HG03342 (cell line): ENCODE results near the gene CDC42BPA.
"Not testable (repeated sequence)": the region's sequence is repeated elsewhere in the genome, so short reads cannot be mapped to it uniquely, and the experiment has no call there.

Experiments used
- ATAC-seq: cut with Tn5 transposase; IDR thresholded peaks from one replicate; pipeline ENCODE4 v1.9.1; 2021; ENCODE audit warnings: mild to moderate bottlenecking, moderate library complexity; ENCODE audit not compliant: unreplicated experiment

The CDC42BPA gene

DNA sequence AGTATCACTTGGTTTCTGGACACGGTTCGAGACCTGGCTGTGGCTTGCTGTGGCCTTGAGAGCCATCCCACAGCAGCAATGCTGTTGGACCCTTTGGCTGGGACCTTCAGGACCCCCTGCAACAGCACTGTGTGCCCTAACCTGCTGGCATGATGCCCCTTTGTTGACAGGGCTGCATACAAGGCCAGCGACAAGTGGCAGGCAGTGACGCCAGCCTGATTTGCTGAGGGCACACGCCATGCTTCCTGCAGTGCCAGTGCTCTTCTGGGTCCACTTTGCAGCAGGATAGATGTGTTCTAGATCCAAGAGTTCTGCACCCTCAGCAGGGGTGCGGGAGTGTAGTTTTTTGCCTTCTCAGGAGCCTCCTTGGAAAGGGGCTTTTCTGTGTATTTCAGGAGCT lies 345.4 kb downstream of the CDC42BPA start:
- ATAC-seq = no peak

DNA sequence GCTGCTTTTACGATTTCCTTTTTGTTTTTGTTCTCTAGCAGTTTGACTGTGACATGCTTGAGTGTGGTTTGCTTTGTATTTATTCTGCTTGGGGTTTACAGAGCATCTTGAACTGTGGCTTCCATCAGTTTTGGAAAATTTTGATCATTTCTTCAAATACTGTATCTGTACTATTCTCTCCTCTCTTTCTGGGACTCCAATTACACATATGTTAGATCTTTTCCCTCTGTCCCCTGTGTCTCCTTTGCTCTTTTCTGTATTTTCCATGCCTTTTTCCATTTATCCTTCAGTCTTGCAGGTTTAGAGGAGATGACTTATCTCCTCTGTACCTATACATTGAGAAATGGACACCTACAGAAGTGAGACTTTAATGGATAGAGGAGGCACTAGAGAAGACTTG lies 346.5 kb downstream of the CDC42BPA start:
- ATAC-seq = no peak

DNA sequence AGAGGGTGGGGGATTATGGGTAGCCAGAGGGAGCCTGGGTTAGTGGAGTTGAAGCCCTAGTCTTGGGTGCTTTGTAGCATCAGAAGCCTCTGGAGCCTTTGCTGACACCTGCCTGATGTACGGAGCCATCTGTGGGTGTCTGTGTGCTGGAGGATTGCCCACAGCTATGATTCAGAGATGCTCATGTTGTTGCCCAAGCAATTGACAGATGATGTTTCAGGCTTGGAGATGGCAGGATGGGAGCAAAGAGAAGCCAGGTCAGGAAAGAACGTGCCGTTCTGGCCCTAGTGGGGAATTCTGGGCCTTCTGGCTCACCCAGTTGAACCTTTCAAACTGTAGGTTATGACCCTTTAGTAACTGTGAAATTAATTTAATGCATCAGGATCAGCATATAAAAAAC lies 350.6 kb downstream of the CDC42BPA start:
- ATAC-seq = no peak

DNA sequence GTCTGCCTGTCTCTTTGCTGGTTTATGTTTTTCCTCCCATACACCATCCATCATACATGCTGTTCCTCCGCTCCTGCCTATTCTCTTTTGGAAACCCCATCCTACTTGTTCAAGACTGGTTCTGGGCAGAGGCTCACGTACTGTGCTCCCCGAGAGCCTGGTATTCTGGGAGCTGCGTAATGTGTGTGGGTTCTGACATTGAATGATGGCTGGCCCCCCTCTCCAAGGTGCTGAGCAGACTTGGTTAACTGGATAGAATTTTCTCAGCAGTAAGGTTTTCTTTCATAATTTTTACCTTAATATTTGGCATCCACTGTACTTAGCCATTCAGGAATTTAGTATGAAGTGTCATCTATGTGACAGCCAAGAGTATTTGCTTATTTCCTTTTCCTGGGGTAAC lies 351.6 kb downstream of the CDC42BPA start:
- ATAC-seq = no peak

DNA sequence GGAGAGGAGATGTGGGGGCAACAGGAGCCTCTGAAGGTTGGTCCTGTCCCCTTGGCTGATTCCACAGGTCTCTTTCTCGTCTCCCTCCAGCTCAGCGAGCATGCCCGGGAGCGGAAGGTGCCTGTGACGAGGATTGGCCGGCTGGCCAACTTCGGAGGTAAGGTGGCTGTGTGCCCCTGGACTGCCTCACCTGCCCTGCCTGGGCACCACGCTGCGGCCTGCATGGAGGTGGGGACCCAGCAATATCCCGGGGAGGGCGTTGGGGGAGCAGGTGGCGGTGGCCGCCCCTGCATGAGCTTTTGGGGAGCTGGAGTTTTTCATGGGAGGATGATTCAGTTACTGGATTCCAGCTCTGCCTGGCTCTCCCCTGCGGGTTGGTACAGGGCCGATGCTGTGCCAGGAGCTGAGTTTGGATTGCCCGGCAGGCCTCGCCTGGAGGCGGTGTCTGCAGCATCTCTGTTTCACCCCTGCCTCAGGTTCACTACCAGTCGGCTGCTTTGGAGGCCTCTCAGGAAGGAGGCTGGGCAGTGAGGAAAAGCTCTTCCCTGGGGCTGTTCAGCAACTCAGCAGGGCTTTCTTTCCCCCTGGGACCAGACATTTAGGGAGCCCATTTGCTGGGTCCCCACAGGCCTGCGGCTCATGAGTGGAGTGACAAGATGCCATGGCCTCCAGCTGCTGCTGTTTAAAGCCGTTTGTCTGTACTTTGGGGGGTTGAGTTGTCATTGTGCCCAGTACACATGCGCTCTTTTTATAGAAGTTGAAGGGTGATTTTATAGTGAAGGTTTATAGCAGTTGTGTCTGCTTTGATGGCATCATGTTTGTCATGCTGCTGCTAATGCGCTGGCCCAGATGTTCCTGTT lies 352.5 kb downstream of the CDC42BPA start:
- ATAC-seq = no peak

DNA sequence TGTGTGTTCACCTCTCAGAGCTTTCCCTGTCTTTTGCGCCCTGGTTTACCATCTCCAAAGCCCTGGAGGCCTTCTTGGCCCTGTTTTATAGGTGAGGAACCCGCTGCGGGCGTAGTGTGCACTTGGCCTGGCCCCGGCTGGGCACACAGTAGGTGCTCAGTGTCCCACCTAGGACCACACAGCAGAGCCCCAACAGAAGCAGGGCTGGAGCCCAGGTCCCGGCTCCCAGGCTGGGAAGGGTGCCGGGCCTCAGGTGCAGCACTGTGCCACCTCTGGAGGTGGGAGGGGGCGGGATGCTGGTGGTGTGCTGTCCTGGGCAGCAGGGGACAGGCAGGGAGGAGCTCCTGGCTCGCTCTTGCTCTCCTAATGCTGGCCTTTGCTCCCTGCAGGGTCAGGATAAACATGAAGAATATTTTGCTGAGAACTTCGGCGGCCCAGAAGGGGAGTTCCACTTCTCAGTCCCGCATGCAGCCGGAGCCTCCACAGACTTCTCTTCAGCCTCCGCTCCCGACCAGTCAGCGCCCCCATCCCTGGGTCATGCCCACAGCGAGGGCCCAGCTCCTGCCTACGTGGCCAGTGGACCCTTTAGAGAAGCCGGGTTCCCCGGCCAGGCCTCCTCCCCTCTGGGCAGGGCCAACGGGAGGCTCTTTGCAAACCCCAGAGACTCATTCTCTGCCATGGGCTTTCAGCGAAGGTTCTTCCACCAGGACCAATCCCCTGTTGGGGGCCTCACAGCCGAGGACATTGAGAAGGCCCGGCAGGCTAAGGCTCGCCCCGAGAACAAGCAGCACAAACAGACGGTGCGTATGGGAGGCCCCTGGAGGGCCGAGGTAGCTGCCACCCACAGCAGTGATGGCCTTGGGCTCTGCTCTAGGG lies 353.4 kb downstream of the CDC42BPA start:
- no peak for ATAC-seq

DNA sequence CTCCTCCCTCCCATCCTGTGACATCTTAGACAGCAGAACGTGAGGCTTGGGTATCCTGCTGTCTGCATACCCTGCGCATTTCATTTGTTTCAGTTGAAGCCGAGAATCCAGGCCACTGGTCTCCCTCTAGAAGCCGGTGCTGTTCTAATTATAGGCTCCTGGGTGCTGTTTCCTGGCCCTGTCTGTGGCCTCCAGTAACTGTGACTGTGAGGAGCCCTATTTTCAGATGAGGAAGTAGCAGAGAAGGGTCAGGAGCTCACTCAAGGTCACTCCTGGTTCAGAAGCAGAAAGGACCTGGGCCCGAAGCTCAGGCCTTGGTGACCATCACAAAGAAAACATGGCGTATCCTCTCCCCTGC lies 354.2 kb downstream of the CDC42BPA start:
- no peak for ATAC-seq

DNA sequence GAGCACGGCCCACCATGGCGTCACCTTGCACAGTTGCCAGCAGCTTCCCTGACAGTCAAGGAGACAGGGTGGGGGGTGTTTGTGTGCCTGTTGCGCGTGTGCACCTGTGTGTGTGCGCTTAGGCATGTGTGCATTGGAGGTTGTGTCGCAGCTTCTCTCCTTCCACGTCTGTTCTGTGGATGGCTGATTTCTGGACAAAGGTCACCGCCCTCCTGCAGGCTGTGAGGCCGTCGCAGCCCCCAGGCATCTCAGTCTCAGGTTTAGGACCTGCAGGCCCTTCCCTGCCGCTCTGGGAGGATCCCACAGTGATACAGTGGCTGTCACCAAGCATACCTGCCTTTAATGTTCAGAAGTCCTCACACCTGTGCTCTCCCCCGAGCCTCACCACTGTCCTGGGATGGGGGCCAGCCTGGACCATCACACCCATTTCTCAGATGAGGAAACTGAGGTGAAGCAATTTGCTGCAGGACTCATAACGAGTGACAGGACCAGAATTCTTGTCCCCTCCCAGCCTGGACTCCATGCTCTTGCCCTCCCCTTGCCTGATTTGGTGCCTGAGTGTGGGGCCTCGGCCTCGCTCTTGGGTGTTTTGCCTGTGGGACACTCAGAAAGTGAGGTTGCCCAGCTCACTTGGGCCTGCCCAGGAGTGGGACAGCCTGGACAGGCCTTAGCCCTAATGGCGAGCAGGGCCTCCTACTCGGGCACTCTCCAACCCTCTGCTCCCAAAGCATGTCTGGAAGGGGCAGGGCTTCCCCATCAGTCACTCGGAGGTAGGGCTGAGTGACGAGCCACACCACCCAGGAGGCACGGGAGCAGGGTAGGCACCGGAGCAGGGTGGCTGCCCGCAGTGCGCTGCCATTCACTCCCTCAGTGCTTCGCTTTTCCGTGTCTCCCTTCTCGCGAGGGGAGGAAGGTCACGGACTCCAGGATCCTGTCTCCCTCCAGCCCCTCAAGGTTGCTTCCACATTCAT lies 355.6 kb downstream of the CDC42BPA start:
- ATAC-seq = no peak

DNA sequence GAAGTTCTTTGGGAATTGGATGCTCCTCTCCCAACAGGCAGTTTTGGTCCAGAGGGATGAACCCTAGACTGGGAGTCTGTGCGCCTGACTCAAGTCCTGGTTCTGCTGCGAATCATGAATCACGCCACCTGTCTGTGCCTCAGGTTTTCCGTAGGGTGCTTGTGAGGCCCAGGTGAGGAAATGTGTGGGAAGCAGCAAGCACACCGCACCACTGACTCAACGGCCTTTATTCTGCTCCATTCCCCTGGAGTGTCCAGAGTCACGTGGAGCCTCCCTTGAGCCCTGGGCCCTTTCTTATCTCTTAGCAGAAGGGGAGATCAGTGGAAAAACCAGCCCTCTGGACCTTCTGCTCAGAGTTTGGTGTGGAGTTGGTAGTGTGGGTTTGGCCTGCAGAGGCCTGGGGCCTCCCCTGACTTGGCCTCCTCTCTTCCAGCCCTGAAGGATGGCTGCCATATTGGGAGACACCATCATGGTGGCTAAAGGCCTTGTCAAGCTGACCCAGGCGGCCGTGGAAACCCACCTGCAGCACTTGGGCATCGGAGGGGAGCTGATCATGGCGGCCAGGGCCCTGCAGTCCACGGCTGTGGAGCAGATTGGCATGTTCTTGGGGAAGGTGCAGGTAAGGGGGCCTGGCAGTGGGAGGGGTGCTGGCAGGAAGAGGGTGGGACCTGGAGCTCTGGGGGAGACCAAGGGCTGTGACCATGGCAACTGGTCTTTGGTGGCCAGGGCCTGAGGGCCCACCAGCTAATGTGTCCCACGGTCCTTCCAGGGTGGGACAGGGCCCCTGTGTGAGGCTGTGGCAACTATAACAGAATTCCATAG lies 357.1 kb downstream of the CDC42BPA start:
- no peak for ATAC-seq

DNA sequence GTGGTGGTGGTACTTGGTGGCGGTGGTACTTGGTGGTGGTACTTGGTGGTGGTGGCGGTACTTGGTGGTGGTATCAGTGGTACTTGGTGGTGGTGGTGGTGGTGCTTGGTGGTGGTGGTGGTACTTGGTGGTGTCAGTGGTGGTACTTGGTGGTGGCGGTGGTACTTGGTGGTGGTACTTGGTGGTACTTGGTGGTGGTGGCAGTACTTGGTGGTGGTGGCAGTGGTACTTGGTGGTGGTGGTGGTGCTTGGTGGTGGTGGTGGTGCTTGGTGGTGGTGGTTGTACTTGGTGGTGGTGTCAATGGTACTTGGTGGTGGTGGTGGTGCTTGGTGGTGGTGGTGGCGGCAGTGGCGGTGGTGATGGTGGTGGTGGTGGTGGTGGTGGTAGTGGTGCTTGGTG lies 358.0 kb downstream of the CDC42BPA start:
- no peak for ATAC-seq

DNA sequence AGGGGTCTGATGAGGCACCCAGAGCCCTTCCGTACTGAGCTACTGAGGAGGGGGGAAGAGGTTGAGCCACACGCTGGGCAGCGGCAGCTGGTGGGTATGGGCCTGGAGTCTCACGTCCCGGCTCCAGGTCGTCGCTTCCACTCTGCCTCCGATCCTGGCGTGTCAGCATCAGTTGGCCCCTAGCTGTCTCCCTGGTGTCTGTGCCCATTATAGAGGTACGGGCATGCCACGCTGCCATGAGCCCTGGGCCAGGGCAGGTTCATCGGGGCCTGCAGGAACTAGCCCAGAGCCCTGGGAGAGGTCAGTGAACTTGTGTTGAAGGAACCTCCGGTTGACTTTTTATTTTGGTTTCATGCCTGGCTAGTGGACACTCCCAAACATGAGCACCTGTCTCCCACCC lies 360.0 kb downstream of the CDC42BPA start:
- no peak for ATAC-seq

DNA sequence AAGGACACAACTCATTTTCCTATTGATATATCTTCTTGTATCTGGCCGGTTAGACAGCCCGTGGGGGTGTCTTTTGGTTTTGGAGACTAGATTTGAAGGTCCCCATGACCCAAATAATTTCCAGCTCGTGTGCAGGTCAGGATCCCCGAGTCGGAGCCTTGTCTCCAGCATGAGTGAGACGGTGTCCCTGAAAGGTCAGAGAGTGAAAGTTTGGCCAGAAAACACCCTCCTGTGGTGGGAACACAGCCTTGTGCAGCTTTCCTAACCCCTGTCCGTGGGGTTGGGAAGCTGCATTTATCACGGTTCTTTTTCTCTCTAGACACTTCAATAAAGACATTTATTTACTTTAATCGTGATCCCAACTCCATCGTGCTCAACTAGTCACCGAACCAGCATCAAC lies 360.6 kb downstream of the CDC42BPA start:
- no peak for ATAC-seq

DNA sequence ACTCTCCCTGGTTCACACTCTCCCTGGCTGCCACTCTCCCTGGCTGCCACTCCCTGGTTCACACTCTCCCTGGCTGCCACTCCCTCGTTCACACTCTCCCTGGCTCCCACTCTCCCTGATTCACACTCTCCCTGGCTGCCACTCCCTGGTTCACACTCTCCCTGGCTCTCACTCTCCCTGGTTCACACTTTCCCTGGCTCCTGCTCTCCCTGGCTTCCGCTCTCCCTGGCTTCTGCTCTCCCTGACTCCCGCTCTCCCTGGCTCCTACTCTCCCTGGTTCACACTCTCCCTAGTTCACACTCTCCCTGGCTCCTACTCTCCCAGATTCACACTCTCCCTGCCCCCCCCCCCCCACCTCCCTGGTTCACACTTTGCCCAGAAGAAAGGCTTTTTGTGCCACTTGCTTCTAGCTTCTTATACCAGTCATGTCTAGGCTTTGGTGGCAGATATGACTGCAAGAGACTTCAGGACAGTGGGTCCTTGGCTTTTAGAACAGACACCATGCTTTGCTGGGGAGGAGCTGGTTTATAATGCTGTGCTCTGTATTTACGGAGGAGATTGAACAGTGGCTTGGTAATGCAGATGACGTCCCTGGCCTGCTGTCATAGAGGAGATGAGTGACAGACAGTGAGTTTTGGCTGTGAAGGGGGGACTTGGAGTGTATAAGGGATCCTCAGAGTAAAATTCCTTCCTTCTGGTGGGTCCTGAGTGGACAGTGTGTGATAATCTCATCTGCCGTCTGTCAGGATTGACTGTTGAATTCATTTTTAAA lies 361.2 kb downstream of the CDC42BPA start:
- ATAC-seq = no peak

DNA sequence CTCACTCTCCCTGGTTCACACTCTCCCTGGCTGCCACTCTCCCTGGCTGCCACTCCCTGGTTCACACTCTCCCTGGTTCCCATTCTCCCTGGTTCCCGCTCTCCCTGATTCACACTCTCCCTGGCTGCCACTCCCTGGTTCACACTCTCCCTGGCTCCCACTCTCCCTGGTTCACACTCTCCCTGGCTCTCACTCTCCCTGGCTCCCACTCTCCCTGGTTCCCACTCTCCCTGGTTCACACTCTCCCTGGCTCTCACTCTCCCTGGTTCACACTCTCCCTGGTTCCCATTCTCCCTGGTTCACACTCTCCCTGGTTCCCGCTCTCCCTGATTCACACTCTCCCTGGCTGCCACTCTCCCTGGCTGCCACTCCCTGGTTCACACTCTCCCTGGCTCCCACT lies 362.4 kb downstream of the CDC42BPA start:
- ATAC-seq = not testable (repeated sequence)

DNA sequence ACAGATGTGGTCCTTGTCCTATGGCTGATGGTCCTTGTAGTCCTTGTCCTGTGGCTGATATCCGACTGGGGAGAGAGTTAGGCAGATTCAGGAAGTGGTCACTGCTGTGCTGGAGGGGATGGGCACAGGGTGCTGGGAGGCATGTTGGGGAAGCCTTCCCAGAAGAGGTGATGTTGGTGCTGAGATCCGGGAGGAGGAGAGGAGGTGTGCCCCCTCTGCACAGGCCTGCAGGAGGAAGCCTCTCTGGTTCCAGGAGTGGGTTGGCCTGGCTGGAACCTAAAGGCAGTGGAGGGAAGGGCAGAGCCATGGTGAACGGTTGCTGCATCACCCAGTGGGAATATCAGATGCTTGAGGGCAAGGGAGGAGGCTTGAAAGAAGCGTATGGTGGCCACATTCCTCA lies 363.5 kb downstream of the CDC42BPA start:
- no peak for ATAC-seq

DNA sequence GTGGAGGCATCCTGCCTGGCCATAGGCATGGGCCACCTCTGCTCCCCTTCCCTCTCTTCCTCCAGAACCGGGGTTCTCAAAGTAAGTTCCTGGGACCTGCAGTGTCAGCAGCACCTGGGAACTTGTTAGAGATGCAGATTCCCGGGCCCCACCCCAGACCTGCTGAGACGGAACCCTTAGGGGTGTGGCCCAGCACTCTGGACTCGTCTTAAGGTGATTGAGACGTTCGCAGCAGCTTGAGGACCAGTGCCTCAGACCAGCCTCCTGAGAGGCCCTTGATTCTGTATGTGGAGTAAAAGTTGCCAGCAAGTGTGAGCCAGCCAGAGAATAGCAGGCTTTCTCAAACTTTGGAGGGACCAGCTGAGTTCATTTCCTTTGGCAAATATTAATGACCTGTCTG lies 364.0 kb downstream of the CDC42BPA start:
- ATAC-seq = no peak

DNA sequence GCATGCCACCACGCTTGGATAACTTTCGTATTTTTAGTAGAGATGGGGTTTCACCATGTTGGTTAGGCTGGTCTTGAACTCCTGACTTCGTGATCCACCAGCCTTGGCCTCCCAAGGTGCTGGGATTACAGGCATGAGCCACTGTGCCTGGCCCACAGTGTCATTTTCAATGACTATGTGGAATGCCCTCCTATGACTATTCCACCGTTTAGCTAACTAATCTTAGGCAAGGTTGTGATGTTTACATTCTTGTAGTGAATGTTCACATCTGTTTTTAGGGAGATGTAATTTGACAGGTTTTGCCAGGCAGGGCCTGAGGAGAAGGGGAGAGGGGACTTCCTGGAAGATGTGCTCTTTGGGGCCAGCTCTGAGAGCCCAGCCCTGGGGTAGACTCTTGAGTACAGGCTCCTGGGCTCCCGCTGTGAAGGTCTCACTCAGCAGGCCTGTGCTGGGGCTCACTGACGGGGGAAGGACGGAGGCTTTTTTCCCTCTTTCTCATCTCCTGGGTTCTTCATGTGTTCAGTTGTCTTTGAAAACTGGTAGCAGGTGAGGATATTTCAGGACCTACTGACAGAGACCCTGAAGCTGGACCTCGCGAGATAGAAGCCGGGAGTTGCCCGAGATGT lies 365.0 kb downstream of the CDC42BPA start:
- ATAC-seq = no peak

DNA sequence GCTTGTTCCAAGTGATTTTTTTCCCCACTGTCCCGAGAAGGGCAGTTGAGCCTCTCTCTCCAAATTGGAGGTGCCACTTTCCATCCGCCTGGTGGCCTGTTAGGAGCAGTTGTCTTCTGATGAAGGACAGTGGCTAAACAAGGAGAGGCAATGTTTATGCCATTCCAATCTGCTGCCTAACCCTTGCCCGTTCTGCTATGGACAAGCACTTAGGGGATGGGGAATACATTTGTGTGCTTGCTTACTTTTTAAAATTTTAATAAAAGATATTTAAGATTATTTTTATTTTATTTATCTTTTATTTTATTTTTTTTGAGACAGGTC lies 366.2 kb downstream of the CDC42BPA start:
- no peak for ATAC-seq
